Stimulated activated CD4-positive, alpha-beta T cell treated with anti-CD3 and anti-CD28 coated beads, Interleukin-1b, Interleukin-23, amount 100 ng/mL, for 48 hours (primary cell): Measurements from ENCODE around the gene KRTAP25-1.

ENCODE experiments used
- DNase-seq: peaks from one replicate; pipeline ENCODE4 v3.0.0-alpha.2; 2020

The KRTAP25-1 gene

DNA sequence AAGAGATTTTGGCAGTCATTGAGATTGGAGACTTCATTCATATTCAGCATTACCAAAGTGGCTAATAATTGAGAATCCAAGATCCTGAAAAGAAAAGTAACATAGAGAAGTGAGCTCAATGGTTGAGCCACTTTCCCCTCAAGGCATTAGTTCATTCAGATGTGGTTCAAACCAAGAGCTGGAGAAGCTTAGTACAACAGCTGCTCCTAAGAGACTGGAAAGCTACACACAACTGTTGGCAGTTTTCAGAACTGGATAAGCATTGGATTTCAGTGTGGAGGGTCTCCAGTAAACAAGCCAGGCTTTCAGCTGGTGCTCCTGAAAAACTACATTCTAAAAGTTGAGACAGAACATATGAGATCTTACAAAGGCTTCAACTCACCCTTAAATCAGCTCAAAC lies 44.3 kb downstream of the KRTAP25-1 start:
- no peak for DNase-seq

- DNase-seq, result no peak
These were observed 45.6 kb downstream of the KRTAP25-1 start for GRCh38 chr21:30243691-30244090.

DNA sequence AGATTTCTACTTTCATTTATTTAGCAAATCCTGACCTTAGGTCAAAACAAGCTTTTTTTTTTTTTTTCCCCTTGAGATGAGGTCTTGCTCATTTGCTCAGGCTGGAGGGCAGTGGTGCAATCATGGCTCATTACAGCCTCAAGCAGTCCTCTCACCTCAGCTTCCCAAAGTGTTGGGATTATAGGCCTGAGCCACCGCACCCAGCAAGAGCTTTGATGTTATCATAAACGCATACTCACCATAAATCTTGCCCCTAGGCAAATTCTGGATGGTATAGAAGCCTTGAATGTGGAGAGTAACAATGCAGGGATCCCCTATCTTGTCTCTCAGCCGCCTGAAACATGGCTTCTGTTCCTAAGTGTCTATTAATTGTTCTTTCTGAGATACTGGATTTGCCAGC lies 48.7 kb downstream of the KRTAP25-1 start:
- no peak for DNase-seq
